GM21367 (cell line): ENCODE results near the gene OAF.
"Not testable (repeated sequence)": the region's sequence is repeated elsewhere in the genome, so short reads cannot be mapped to it uniquely, and the experiment has no call there.

ENCODE experiments used
- ATAC-seq: cut with Tn5 transposase; IDR thresholded peaks from one replicate; pipeline ENCODE4 v1.9.1; 2021; ENCODE audit not compliant: unreplicated experiment

The OAF gene

DNA sequence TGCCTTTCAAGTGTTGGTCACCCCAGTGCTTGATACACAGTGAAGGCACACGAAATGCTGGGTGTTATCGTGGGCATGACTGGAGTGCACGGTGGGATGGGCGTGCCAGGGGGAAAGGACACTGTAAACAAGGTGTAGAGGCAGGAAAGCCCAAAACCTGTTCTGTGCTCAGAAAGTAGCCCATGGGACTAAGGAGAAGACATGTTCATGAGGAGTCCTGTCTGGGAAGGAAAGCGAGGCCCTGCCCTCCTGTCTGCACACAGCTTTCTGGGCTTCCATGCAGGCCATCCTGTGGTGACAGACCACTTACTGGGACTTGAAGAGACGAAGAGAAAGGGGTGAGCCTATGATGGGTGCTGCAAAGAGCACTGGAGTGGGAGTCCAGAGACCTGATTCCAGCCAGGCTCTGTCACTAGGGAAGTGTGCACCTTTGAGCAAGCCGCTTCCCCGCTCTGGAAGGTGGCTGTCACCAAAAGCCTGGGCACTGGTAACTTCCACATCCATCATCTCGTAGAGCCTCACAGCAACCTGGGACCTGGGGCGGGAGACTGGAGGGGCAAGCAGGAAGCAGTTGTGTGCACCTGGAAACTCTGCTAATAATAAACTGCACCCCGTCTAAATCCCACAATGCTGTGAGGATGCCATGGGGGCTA is 28.3 kb downstream of the OAF start:
- ATAC-seq, result no peak

DNA sequence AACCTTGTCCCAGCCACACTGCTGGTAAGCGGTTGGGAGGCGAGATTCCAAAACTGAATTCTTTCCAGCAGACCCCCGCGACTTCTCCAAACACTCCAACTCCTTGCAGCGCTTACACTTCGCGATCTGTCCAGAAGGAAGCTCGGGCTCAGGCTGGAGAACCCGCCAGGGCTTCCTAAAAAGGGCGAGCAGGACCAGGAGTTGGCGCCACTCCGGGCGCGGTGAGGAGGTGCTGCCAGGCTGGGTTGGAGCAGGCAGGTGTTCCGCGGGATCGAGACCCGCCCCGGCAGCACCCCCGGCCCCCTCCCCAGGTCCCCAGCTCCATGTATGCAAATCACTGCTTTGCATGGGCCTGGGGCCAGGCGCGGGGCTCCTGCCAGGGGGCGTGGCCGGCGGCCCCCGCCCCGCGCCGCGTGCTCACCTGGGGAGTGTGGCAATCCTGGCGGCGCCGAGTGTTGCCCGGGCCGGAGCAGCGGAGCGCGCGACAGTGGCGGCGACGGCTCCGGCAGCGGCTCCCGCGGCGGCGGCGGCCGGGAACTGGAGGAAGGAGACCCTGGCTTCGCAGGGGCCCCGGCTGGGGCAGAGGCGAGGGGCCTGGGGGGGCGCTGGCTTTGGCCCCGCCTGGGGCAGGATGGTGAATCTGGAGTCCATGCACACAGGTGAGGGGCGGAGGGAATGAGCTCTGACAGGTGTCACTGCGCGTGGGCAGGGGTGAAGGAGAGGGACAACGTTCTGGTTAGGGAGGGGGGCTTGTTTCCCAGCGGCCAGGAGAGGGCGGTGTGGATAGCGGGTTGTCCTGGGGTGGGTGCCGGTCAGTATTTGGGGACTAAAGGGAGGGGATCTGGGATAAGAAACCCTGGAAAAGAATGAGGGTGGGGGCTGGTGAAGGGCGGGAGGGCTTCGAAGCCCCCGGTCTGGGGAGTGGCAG is 29.1 kb downstream of the OAF start, which contains the start of gene POU2F3:
Gene POU2F3, plus strand, starts transcription at position 428 of the 928 bp plus-strand sequence. Its CDS starts 204 bp downstream, at position 632.
- ATAC-seq, result no peak

DNA sequence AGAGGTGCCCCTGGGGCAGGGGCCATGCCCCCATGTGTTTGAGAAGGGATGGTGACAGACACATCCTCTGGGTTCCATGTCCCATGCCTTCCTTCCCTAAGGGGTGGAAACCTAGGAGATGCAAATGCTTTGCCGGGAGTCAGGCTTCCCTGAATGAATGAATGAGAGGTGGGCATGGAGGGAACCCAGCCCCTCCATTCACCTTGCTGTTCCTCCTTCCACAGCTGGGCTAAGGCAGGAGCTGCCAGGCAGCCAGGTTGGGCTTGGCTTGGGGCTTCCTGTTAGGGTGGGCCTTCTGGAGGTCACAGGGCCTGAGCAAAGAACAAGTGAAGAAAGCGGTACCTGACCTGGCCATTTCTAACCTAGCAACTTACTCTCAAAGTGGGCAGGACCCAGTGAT is 30.0 kb downstream of the OAF start:
- ATAC-seq, result no peak

DNA sequence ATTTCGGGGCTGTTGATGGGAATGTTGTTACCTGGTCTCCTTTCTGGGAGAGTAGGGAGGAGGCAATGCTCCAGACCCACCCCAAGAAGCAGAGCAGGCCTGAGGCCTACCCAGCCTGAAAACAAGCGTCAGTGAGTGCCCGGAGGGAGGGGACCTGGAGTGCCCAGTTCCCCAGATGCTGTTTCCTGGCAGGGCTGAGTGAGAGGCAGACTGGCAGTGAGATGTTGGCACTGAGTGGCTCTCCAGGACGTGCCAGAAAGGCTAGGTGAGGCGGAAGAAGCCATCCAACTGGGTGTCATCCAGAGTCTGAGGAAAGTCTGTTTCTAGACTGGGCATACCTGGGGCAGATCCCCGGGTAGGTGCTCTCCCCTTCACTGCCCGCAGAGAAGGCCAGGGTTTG is 30.4 kb downstream of the OAF start:
- ATAC-seq, result no peak

DNA sequence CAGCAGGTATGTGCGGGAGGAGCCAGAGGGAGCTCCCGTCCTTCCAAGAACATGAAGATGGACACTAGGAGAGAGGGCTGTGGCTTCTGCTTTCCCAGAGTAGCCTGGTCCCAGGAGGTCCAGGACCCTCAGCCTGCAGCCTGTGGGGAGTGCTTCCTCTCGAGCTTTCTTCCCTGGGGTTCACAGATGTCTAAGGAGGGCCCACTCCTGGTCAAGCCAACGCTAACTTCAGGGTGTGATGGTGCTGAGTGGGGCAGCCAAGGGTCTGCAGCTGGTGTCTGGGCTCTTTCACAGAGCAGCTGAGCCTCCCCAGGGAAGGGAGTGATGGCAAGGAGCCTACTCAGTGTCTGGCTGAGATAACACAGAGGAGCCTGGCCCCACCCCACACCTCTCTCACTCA is 32.4 kb downstream of the OAF start:
- ATAC-seq, result no peak

DNA sequence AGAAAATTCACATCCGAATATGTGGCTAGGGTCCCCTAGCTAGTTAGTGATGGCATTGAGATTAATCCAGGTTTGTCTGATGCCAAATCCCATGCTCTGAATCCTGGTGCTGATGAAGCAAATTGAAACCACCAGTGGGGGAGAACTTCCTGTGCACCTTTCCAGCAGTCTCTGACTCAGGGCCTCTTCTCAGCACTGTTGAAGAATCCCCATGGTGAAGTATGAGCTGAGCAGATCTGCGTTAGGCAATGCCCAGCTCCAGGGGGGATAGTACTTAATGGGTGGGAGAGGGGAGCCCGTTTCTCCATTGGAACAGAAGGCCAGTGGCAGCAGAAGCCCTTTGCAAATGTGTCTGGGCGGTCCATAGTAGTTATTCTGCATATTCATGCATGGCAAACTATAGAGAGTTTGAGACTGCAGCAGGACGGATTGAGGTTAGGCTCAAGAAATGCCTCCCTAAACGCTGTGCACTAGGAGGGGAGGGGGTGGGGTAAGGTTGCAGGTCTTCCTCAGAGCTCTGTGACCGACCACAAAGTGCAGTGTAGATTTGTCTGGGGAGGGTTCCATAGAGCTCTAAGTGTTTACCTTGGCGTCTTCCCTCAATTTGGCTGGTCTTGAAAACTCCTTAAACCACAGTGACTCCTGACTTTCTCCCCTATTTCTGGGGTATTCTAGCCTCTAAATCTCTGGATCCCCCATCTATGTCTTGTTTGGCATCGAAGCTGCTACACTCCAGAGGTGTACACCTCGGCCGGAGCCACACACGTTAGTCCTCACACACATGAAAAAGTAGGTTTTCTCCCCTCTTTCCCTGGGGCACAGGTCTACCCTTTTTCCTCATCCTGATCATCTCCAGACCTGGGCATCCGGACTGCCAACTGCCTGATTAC is 33.9 kb downstream of the OAF start:
- no peak for ATAC-seq

DNA sequence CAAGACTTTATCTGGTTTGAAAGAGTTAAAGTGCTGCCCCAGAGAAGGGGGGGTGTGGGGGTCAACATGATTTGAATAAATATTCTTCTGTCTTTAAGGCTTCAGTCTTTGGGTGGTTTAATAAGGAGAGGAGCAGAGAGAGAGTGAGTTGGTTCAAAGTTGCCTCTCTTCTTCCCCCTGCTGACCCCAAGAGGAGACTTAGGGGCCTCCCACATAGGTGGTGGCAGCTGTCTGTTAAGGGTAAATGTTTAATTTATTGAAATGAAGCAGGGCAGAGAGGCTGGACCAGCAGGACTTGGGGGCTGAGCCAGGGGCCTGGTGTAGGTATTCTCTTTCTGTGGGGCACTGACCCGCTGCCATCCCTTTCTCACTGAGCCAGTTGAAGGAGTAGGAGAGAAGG is 34.6 kb downstream of the OAF start:
- no peak for ATAC-seq

DNA sequence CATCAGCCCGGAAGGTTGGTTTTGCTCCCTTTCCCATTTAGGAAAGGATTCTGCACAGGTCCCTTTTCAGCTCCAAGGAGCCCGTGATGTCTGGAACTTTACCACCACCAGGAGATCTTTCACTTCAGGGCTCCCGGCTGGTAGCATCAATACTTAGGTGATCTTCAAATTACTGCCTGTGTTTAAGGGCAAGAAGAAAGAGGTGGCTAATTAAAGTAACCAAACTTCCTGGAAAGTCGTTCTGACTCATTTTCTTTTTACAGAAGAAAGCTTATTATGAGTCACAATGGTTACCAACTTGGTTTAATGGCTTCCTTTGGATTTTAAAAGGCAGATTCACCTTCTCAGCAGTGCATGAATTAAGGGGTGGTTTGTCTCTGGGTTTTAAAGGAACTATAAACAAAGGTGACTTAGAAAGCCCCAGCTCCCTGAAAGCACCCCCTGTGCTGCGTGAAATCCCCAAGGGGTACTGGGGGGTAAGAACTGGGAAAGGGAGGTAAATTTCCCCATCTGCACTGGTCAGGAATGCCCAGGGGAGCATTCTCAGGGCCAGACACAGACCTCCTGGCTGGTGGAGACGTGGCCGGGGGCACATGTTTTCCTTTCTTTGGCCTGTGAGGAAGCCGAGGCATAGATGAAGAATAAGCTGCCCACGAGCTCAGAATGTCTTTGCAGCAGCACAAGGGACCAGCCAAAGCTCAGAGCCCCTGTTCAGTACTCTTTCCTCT is 37.9 kb downstream of the OAF start:
- no peak for ATAC-seq

DNA sequence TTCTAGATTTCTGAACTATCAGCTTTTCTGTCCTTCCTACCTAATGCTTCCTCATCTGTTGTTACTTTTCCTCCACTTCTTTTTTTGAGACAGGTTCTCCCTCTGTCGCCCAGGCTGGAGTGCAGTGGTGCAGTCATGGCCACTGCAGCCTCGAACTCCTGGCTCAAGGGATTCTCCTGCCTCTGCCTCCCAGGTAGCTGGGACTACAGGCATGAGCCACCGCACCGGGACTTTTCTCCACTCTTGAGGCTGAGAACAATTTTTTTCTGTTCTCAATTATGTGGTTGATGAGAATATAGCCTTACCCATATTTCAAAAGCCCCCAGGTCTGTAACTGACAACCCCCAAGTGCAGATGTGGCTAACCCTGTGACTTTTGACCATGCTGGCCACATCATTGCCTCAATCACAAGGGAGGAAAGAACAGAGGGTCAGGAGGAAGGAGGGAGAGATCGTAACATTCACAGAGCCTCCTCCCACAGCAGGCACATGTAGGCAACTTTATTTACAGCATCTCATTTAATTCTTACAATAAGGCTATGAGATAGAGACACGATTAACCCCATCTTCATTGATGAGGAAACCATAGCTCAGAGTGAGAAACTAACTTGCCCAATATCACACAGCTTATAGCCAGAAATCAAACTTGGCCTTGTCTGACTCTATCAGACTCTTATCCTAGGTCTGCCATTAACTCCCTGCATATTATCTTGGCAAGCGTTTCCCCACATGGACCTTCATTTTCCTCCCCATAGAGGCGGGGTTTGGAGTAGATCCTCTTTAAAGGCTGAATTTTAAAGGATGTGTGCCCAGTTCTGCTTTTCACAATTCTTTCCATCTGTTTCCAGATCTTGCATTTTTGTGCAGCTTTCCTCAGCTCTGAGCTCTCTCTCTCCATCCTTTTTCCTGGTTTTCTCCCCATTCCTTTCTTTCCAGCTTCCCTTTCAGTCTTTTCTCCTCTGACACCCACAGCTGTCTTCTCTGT is 38.7 kb downstream of the OAF start:
- no peak for ATAC-seq

DNA sequence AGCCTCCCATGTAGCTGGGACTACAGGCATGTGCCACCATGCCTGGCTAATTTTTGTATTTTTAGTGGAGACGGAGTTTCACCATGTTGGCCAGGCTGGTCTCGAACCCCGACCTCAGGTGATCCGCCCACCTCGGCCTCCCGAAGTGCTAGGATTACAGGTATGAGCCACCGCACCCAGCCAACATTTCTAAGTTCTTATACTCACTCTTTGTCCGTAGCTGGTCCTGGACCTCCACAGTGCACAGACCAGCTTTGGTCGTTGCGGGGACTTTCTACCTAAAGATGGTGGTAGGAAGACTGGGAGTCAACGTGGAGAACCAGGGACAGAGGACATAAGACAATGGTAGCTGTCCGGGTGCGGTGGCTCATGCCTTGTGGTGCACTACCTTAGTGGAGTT is 42.5 kb downstream of the OAF start:
- ATAC-seq, result not testable (repeated sequence)

DNA sequence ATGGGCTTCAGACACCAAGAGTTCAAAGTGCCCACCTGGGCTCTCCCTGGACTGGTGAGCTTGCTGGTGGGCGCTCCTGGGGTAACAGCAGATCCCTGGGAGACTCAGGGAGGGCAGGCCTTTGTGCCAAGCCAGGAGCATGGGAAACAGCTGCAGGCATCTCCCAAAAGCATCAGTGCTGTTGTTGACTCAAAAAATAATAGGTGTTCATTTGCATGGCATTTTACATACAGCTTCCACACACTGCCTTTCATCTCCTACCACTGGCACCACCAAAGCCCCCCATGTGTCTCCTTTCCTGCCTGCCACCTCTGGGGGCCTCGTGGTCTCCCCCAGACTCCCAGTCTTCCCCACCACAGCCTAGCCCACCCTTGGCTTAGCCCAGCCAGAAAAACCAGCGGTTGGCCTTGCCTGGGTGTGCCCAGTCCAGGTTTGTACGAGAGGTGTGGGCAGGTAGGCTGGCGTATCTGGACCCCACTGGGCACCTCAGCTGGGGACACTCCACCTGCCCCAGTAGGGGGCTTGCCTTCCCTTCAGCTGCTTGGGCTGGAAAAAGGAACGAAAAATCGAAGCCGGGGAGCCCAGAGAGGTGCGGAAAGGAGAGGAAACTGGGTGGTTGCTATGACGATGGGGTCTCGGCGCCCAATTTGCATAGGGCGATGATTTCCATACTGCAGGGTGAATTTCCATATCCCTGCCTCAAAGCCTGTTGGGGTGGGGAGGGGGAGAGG is 44.1 kb downstream of the OAF start:
- ATAC-seq, result peak; percentile 78

DNA sequence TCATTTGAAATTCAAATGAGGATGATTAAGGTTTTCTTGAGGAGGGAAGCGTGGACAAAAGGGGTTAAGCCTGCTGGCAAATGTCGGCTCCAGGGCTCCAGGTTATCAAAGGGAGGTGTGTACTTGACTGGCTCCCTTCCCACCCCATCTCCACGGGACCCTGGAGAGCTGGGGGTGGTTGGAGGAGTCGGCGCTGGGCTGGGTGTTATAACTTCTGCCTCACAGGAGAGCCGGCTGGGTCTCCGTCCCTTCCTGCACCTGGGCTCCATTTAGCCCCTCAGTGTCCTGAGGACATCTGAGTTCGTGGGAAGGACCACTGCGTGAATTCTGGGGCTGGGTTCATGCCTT is 44.7 kb downstream of the OAF start:
- no peak for ATAC-seq

DNA sequence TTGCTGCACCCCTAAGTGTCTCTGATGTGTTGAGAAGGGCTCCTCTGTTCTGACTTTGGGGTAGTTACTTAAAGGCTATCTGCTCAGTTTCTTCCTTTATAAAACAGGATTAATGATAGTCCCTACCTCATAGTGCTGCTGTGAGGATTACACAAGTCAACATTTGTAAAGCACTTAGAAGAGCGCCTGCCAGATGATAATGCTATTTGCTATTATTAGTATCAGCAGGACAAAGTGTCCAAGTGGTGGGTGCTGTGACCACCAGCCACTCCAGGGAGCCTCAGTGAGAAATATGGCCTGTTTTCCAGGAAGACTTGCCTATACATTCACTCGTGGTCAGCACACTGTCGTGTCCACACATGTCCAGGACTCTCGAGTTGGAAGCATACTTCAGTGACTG is 45.3 kb downstream of the OAF start:
- ATAC-seq, result no peak

DNA sequence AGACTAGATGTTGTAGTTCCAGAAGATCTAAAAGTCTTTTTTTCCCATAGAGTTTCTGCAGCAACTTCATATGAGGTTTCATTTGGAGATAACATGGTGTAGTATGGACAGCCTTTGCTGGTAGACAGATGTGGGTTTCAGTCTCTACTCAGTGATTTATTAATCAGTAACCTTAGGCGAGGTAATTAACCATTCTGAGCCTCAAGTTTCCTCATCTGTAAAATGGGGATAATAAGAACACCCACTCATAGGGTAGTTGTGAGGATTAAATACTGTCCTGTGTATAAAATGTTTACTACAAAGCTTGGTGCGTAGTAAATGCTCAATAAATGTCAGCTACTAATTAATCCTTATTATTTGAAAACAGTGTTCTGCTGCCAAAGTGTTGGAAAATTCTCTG is 45.9 kb downstream of the OAF start:
- ATAC-seq, result no peak

DNA sequence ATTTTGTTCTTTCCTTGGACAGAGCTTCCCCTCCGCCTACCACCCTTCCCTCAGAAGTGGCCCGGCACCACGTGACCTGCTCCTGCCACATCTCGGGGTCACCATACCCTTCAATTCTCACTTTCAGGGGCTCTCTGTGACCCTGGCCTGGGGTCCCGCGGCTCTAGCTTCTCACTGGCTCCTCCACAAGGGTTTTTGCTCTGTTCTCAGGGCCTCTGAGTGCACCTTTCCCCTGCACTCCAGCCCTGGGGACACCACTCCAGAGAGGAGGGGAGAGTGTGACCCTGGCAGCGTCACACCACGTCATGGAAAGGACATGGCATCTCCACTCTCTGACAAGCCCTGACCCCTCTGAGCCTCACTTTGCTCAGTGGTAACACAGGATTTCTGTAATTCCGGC is 46.5 kb downstream of the OAF start:
- no peak for ATAC-seq

DNA sequence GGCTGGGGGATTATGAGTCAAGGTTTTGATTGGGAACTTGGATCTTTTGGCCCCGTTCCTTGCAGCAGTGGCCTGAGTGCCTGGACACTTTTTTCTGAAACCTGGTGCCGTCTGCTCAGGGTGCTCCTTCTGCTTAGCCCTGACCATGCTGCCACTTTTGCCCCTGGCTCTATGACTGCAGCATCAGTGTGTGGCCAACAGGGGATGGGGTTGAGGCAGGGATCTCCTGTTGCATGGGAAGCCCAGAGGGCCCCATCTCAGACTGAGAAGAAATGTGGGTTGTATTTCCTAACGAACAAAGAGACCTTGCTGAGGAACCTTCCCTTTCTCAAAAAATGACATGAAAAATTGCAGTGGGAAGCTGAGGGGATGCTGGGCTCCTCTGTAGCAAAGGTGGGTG is 47.8 kb downstream of the OAF start:
- ATAC-seq, result no peak

DNA sequence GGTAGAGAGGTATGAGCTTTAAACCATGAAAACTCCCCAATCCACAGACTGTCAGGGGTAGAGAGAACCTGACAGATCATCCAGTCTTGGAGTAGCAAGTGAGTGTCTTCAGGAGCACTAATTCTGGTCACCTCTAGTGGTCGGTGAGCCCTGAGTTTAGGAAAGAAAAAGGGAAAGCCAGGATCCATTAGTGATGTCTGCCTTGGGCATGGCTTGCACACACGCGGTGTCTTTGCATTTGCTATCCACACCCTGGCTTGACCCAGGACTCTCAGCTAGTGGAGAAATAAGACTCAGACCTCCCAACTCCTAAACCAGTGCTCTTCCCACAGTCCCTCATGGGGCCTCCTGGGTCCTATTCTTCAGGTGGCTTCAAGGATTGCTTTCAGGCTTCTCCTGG is 48.4 kb downstream of the OAF start:
- ATAC-seq, result no peak

DNA sequence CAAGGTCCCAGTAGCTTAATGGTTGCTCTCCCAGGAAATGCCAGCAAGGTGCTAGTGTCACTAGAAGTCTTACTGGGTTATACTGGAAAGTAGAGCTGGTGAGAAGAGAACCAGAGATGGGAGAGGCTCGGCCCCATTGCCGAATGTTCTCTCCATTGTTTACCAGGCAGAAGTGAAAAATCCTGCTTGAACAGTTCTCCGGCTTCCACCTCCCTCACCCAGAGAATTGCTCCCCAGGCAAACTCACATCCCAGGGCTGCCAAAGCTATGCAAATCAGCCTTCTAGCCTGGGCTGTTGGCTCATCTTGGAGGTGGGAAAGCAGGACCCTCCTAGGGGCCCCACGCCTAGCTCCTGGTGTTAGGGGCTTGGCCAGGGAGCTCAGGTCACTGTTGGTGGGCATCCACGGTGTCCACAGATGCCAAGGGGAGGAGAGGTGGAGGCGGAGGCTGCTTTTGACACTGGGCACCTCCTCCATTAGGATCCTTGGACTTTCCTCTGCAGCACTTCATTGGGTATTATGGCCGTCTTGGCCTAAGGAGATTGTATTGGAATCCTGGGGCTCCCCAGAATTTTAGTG is 49.2 kb downstream of the OAF start:
- ATAC-seq, result no peak

DNA sequence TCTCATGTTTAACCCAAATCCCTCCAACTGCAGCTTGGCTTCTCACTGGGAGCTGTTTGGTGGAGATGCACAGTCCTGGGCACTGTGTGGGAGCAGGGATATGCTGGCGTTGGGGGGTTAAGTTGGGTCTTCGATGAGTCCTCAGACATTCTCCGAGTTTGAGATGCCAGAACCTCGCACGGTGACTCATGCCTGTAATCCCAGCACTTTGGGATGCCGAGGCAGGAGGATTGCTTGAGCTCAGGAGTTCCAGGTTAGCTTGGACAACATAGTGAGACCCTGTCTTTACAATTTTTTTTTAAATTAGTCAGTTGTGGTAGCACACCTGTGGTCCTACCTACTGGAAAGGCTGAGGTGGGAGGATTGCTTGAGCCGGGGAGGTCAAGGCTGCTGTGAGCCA is 49.8 kb downstream of the OAF start:
- ATAC-seq, result no peak
